SK-N-MC (cell line): Measurements from ENCODE around the gene DNAH6.

Experiments
- EZH2 ChIP-seq: fragments of 200-600 bp; sonication (generic); IDR thresholded peaks from one replicate; pipeline ENCODE4 v1.6.1; 2017; ENCODE audit warnings: antibody characterized with exemption
- POLR2AphosphoS5 ChIP-seq: IDR thresholded peaks from 2 replicates; pipeline ENCODE4 v1.6.1; 2012; ENCODE audit warnings: mild to moderate bottlenecking, low read depth, low read length, borderline replicate concordance

DNA sequence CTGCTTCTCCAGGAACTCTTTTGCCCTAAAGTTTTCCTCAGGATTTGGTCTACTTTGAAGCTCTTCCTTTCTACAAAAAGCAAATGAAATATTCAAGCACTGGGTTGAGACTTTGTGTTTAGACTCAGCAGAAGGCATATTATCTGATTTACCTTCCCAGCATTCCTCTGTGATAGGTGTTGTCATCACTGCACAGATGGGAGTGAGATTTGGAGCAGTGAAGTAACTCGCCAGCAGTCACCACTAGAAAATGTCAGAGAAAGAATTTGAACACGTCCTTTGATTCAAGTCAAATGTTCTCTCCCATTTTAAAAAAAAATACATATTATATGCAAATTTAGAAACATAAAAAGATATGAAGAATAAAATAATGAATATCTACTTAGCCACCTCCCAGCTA is 112.2 kb downstream of the DNAH6 start:
- TF ChIP-seq POLR2AphosphoS5 (no peak), EZH2 (no peak)
